Right lobe of liver (tissue), 4 donors: Measurements from ENCODE around the gene LYPLAL1.

ENCODE experiments used
- POLR2A ChIP-seq: fragments of 450-650 bp; IDR thresholded peaks from one replicate; pipeline ENCODE4 v1.6.1; 2017; ENCODE audit warnings: antibody characterized with exemption, mild to moderate bottlenecking
- TF ChIP-seq, protein P1 (sequence below), 4 donors: fragments of 200-600 bp in 3 of 4; fragments of 450-650 bp in 1 of 4; IDR thresholded peaks; one replicate each; pipeline versions ENCODE4 v1.5.1 to v1.8.0; 2016 to 2022; ENCODE audit warnings: antibody characterized with exemption in 4 of 4, mild to moderate bottlenecking in 2 of 4
- donor health status: DM: no; HTN: no; CAD: no.
- donor health status: DM: no; HTN: no; CAD: no.
- donor health status: DM: no; HTN: yes; CAD: no.

DNA sequence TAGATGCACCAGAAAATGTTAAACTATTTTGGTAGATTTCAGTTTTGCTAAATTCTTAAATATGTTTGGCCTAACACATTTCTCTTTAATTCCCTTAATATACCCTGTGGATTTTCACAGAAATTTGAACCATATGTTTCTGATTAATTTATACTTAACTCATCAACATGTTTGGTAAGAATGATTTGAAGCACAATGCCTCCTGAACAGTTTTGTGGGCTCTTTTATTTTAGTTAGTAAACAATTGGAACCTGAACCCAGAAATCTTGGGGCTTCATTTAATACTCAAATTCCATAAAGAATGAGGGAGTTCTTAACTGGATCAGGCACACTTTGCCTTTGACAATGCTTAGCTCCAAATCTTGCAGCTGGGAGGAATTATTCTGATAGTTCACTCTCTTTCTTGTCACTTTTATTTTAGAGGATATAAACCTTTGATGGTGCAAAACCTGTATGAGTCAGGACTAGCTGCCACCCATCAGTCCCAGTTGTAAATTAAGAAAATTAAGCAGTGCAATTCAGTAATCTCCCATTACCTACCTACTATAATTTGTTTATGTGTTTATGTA lies 24.6 kb upstream of the LYPLAL1 start:
- TF ChIP-seq, protein P1, sequence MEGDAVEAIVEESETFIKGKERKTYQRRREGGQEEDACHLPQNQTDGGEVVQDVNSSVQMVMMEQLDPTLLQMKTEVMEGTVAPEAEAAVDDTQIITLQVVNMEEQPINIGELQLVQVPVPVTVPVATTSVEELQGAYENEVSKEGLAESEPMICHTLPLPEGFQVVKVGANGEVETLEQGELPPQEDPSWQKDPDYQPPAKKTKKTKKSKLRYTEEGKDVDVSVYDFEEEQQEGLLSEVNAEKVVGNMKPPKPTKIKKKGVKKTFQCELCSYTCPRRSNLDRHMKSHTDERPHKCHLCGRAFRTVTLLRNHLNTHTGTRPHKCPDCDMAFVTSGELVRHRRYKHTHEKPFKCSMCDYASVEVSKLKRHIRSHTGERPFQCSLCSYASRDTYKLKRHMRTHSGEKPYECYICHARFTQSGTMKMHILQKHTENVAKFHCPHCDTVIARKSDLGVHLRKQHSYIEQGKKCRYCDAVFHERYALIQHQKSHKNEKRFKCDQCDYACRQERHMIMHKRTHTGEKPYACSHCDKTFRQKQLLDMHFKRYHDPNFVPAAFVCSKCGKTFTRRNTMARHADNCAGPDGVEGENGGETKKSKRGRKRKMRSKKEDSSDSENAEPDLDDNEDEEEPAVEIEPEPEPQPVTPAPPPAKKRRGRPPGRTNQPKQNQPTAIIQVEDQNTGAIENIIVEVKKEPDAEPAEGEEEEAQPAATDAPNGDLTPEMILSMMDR (IDR thresholded peaks at IDR 0.05), result no peak
- TF ChIP-seq POLR2A, result no peak
